GM12878 (cell line): ENCODE data around the gene TSPEAR. TPM values are rescaled to one million over a fixed set of nuclear protein-coding genes. Genes with fewer than 3 reads are reported as not detected.

Source experiments
- ATAC-seq: fragments of 200-7000 bp; cut with Tn5 transposase; 3 replicates; pipeline ENCODE4 v1.9.1; 2020; ENCODE audit warnings: mild to moderate bottlenecking, moderate library complexity
- BruUV-seq: library from RNA; stranded (reverse); fragments of 400-500 nt; replicated peaks from 2 replicates; lab custom pipeline; 2021; lab: Mats Ljungman, UMichigan
- CTCF ChIA-PET: fragments of 300-600 bp; sonication (Branson Sonifier 250); formaldehyde crosslinking; extraction: SDS; loops from one replicate; lab custom pipeline; 2021; ENCODE audit warnings: inconsistent platforms; lab: Yijun Ruan, JAX
- POLR2A ChIA-PET: fragments of 350-600 bp; formaldehyde crosslinking; extraction: SDS; loops from one replicate; lab custom pipeline; 2021; ENCODE audit warnings: inconsistent platforms; lab: Charles Lee
- RAD21 ChIA-PET: fragments of 300-600 bp; sonication (Branson Sonifier 250); formaldehyde crosslinking; loops from one replicate; lab custom pipeline; 2023; ENCODE audit warnings: antibody characterized with exemption; ENCODE audit not compliant: unreplicated experiment; lab: Charles Lee
- SMC1A ChIA-PET: fragments of 300-600 bp; sonication (Branson Sonifier 250); formaldehyde crosslinking; loops from one replicate; lab custom pipeline; 2023; ENCODE audit not compliant: unreplicated experiment, uncharacterized antibody; lab: Charles Lee
- DNase-seq: peaks from one replicate; pipeline ENCODE4 v3.0.0-alpha.2; 2011; ENCODE audit warnings: low read depth, low spot score
- FAIRE-seq: peaks from 3 replicates; lab custom pipeline; 2011; peaks lifted over from hg19 to GRCh38; lab: Jason Lieb, UNC
- H2AFZ ChIP-seq: 2 replicates; pipeline ENCODE4 v1.6.0; 2011; ENCODE audit warnings: low read depth, low read length, control low read depth; ENCODE audit not compliant: control insufficient read depth
- H3K27ac ChIP-seq: 2 replicates; pipeline ENCODE4 v1.5.1; 2011; ENCODE audit warnings: control low read depth; ENCODE audit not compliant: control insufficient read depth, insufficient read depth
- H3K27me3 ChIP-seq, 2 experiments: replicated peaks in 1 of 2; 2 replicates each; pipeline versions ENCODE4 v1.6.0 to v1.6.1; 2011; ENCODE audit warnings: low read length in 1 of 2; ENCODE audit not compliant: control insufficient read depth in 2 of 2, insufficient read depth in 2 of 2
- H3K36me3 ChIP-seq, 2 experiments: 2 replicates each; pipeline ENCODE4 v1.5.1; 2011; ENCODE audit warnings: low read length in 1 of 2; ENCODE audit not compliant: control insufficient read depth in 2 of 2, insufficient read depth in 2 of 2
- H3K4me1 ChIP-seq: 2 replicates; pipeline ENCODE4 v1.6.1; 2011; ENCODE audit warnings: mild to moderate bottlenecking, low read length, moderate library complexity, mixed read lengths; ENCODE audit not compliant: control insufficient read depth, insufficient read depth
- H3K4me2 ChIP-seq: 2 replicates; pipeline ENCODE4 v1.6.0; 2011; ENCODE audit warnings: control low read depth; ENCODE audit not compliant: control insufficient read depth, insufficient read depth
- H3K4me3 ChIP-seq: fragments of 200-600 bp; sonication (generic); 2 replicates; pipeline ENCODE4 v1.5.1; 2016
- H3K79me2 ChIP-seq: 2 replicates; pipeline ENCODE4 v1.6.0; 2011; ENCODE audit warnings: low read length; ENCODE audit not compliant: control insufficient read depth, insufficient read depth
- H3K9ac ChIP-seq: 2 replicates; pipeline ENCODE4 v1.8.0; 2011; ENCODE audit warnings: low read length, control low read depth, mixed read lengths; ENCODE audit not compliant: control insufficient read depth, insufficient read depth
- H3K9me3 ChIP-seq: replicated peaks from 3 replicates; pipeline ENCODE4 v1.5.1; 2011; ENCODE audit warnings: mild to moderate bottlenecking, low read length; ENCODE audit not compliant: control insufficient read depth, insufficient read depth
- H4K20me1 ChIP-seq: 2 replicates; pipeline ENCODE4 v1.6.0; 2011; ENCODE audit not compliant: control insufficient read depth, insufficient read depth
- BCL11A ChIP-seq: IDR thresholded peaks from 2 replicates; pipeline ENCODE4 v1.6.1; 2011; ENCODE audit warnings: low read depth, low read length
- BRCA1 ChIP-seq: IDR thresholded peaks from 2 replicates; pipeline ENCODE4 v1.6.1; 2011; ENCODE audit warnings: low read depth, low read length, improper control_type of control experiment
- E2F4 ChIP-seq: IDR thresholded peaks from 2 replicates; pipeline ENCODE4 v1.6.1; 2012; ENCODE audit warnings: low read depth, low read length, improper control_type of control experiment
- E2F8 ChIP-seq: fragments of 450-650 bp; IDR thresholded peaks from 2 replicates; pipeline ENCODE4 v1.6.1; 2018; ENCODE audit warnings: mild to moderate bottlenecking, low read depth, moderate library complexity; ENCODE audit not compliant: partially characterized antibody
- NFIC ChIP-seq: IDR thresholded peaks from 2 replicates; pipeline ENCODE4 v1.6.1; 2012; ENCODE audit warnings: low read depth, mild to moderate bottlenecking, inconsistent platforms, low read length, moderate library complexity
- NR2C1 ChIP-seq: fragments of 450-650 bp; IDR thresholded peaks from 2 replicates; pipeline ENCODE4 v1.6.1; 2017; ENCODE audit warnings: antibody characterized with exemption, mild to moderate bottlenecking, moderate library complexity
- PAX5 ChIP-seq: IDR thresholded peaks from 2 replicates; pipeline ENCODE4 v1.6.1; 2011; ENCODE audit warnings: low read depth, low read length, borderline replicate concordance
- RB1 ChIP-seq: fragments of 450-650 bp; formaldehyde crosslinking; IDR thresholded peaks from 2 replicates; pipeline ENCODE4 v1.6.1; 2017; ENCODE audit warnings: mild to moderate bottlenecking, borderline replicate concordance
- ZBTB40 ChIP-seq: fragments of 450-650 bp; IDR thresholded peaks from 2 replicates; pipeline ENCODE4 v1.6.1; 2016; ENCODE audit warnings: mild to moderate bottlenecking, moderate library complexity, borderline replicate concordance
- whole genome bisulfite sequencing: methylation state at CpG from one replicate; pipeline ENCODE4 v1.1.6; 2016; ENCODE audit warnings: low lambda C conversion rate; ENCODE audit not compliant: insufficient replicate concordance, insufficient coverage; ENCODE audit errors: missing lambda C conversion rate; 5-methylcytosine and 5-hydroxymethylcytosine counted together
- in situ Hi-C: fragments of 300-500 bp; cut with MboI; formaldehyde crosslinking; loops from 9 replicates; pipeline ENCODE4 v1.14.3; 2018; ENCODE audit warnings: mixed read lengths
- intact Hi-C: fragments of 100-400 bp; cut with micrococcal nuclease; formaldehyde crosslinking; loops from one replicate; pipeline ENCODE4 v1.14.2; 2022; ENCODE audit not compliant: unreplicated experiment
- polyA plus RNA-seq, 11 experiments: library from polyadenylated mRNA; depleted of rRNA in 4 of 11; unstranded in 6 of 11; stranded (reverse) in 5 of 11; fragments of >200 nt; fragmentation: Nextera tagmentation in 4 of 11; fragmentation: Illumina TruSeq in 1 of 11; extraction: Ambion mirVana in 4 of 11; extraction: Trizol in 1 of 11; gene quantifications; 1 replicate in 1 of 11; 2 replicates in 10 of 11; pipeline versions ENCODE4 v1.2.1 to v1.2.3, GENCODE V29; 2011 to 2016; ENCODE audit warnings: inconsistent platforms in 2 of 11, missing spikeins in 2 of 11, low read depth in 1 of 11
- total RNA-seq, 4 experiments: library from RNA; depleted of rRNA in 3 of 4; stranded (reverse); fragments of >200 nt in 3 of 4; fragmentation: Illumina TruSeq in 1 of 4; extraction: Trizol in 1 of 4; gene quantifications; 2 replicates each; pipeline versions ENCODE4 v1.2.1 to v1.2.3, GENCODE V29; 2013 to 2021

TSPEAR gene
- total and polyA plus RNA-seq, 10 of the 15 experiments (the other 5 are each of a cell fraction or from before 2014, with no cell fraction given): not detected

GRCh38 chr21:44703731-44704635 lies 7.4 kb downstream of the TSPEAR start:
- intact Hi-C loops (no loop called here), in situ Hi-C loops (no loop called here)
- H3K79me2 ChIP-seq: no peaks in the 10 kb centered on the region
- H3K9me3 ChIP-seq: peaks cover 6% of the 10 kb centered on the region; the same call in 1 of the 3 replicates
- peaks cover 2 to 5% of the 10 kb centered on the region in 2 experiments; a peak in 3 of 4 replicates for H3K27me3 ChIP-seq
- TF ChIP-seq E2F4 (no peak), BCL11A (no peak), E2F8 (no peak), RB1 (no peak), ZBTB40 (no peak), NR2C1 (no peak), PAX5 (no peak), BRCA1 (no peak), NFIC (no peak)
- WGBS: 32% methylated on average over 13 of the region's 13 CpGs
- DNase-seq: no peak
- FAIRE-seq: no peak
- ChIA-PET SMC1A (no interaction called here), RAD21 (no interaction called here), POLR2A (no interaction called here), CTCF (no interaction called here)
- no peak overlapping the region for H3K4me2 ChIP-seq
- no peaks in the 10 kb centered on the region for H4K20me1 ChIP-seq
- no peaks in the 10 kb centered on the region for H3K4me1 ChIP-seq
- no peak for ATAC-seq
- H3K27ac ChIP-seq: no peak overlapping the region
- H3K36me3 ChIP-seq: no peaks in the 10 kb centered on the region
- BruUV-seq: no TSS peak
- H3K4me3 ChIP-seq: no peak overlapping the region
- H2AFZ ChIP-seq: no peak overlapping the region
- H3K9ac ChIP-seq: no peak overlapping the region
